HG03175 (cell line): ENCODE data around the gene TREML1.
"Not testable (repeated sequence)": the region's sequence is repeated elsewhere in the genome, so short reads cannot be mapped to it uniquely, and the experiment has no call there.

ENCODE experiments used
- ATAC-seq: cut with Tn5 transposase; IDR thresholded peaks from one replicate; pipeline ENCODE4 v1.9.1; 2021; ENCODE audit warnings: mild to moderate bottlenecking, moderate library complexity; ENCODE audit not compliant: unreplicated experiment

The TREML1 gene

GRCh38 chr6:41153992-41154625, at the start of gene TREML1:
TREML1 (minus strand) TSS chr6:41154347; CDS start chr6:41154288, 59 bp downstream.
- ATAC-seq = no peak

- no peak for ATAC-seq
Measured at GRCh38 chr6:41201764-41202173, 47.6 kb upstream of the TREML1 start.

- peak; percentile 40 for ATAC-seq
Measured at GRCh38 chr6:41200901-41201763, 47.0 kb upstream of the TREML1 start, which contains the start of gene TREML2. TREML2 (minus strand) TSS chr6:41201149; CDS start chr6:41201008, 141 bp downstream.

GRCh38 chr6:41200296-41200900, 46.3 kb upstream of the TREML1 start:
- ATAC-seq = peak; percentile 30

- peak; percentile 50 for ATAC-seq
Measured at GRCh38 chr6:41199552-41200246, 45.6 kb upstream of the TREML1 start.

GRCh38 chr6:41197234-41197633, 43.1 kb upstream of the TREML1 start:
- no peak for ATAC-seq

- ATAC-seq = no peak
Measured at GRCh38 chr6:41194386-41194785, 40.2 kb upstream of the TREML1 start.

- ATAC-seq = no peak
Measured at GRCh38 chr6:41193884-41194283, 39.7 kb upstream of the TREML1 start.

GRCh38 chr6:41193171-41193734, 39.1 kb upstream of the TREML1 start:
- no peak for ATAC-seq

GRCh38 chr6:41191569-41191968, 37.4 kb upstream of the TREML1 start:
- ATAC-seq = no peak

- ATAC-seq = no peak
Measured at GRCh38 chr6:41190791-41191190, 36.6 kb upstream of the TREML1 start.

GRCh38 chr6:41189967-41190366, 35.8 kb upstream of the TREML1 start:
- ATAC-seq = no peak

- ATAC-seq = not testable (repeated sequence)
Measured at GRCh38 chr6:41189046-41189445, 34.9 kb upstream of the TREML1 start.

GRCh38 chr6:41187924-41188886, 34.1 kb upstream of the TREML1 start:
- no peak for ATAC-seq

GRCh38 chr6:41186031-41186562, 31.9 kb upstream of the TREML1 start:
- no peak for ATAC-seq

- ATAC-seq = no peak
Measured at GRCh38 chr6:41184761-41185160, 30.6 kb upstream of the TREML1 start.

GRCh38 chr6:41182069-41183034, 28.2 kb upstream of the TREML1 start:
- peak; percentile 71 for ATAC-seq

- no peak for ATAC-seq
Measured at GRCh38 chr6:41181566-41181965, 27.4 kb upstream of the TREML1 start.
